Endothelial cell (in vitro differentiated cells): ENCODE measurements around the gene TRDN. TPM values are rescaled to one million over a fixed set of nuclear protein-coding genes. Genes with fewer than 3 reads are reported as not detected.

Experiments
- DNase-seq: peaks from one replicate; pipeline ENCODE4 v3.0.0; 2021; ENCODE audit warnings: low spot score
- H3K27ac Mint-ChIP-seq: one replicate; pipeline ENCODE4 v1.8.0; 2021; ENCODE audit warnings: mixed read lengths, inconsistent platforms; ENCODE audit not compliant: unreplicated experiment
- H3K27me3 Mint-ChIP-seq: one replicate; pipeline ENCODE4 v1.8.0; 2021; ENCODE audit warnings: mild to moderate bottlenecking, moderate library complexity, mixed read lengths, inconsistent platforms; ENCODE audit not compliant: unreplicated experiment
- H3K36me3 Mint-ChIP-seq: one replicate; pipeline ENCODE4 v1.8.0; 2021; ENCODE audit warnings: mild to moderate bottlenecking, low read depth, mixed read lengths, inconsistent platforms; ENCODE audit not compliant: unreplicated experiment
- H3K4me1 Mint-ChIP-seq: one replicate; pipeline ENCODE4 v1.8.0; 2021; ENCODE audit warnings: mild to moderate bottlenecking, mixed read lengths, inconsistent platforms; ENCODE audit not compliant: unreplicated experiment
- H3K4me3 Mint-ChIP-seq: one replicate; pipeline ENCODE4 v1.8.0; 2021; ENCODE audit warnings: mild to moderate bottlenecking, mixed read lengths, inconsistent platforms; ENCODE audit not compliant: unreplicated experiment
- H3K9me3 Mint-ChIP-seq: one replicate; pipeline ENCODE4 v1.8.0; 2021; ENCODE audit warnings: mixed read lengths, inconsistent platforms; ENCODE audit not compliant: unreplicated experiment
- total RNA-seq: library from RNA; stranded (reverse); fragmentation: NEBNext Ultra II Directional; extraction: Animal tissue kit (Norgen Biotek cat#: 25700); gene quantifications from one replicate; pipeline ENCODE4 v1.2.1, GENCODE V29; 2021; ENCODE audit not compliant: unreplicated experiment
- TF ChIP-seq, protein P1 (sequence below): fragments of 200-600 bp; sonication (generic); IDR thresholded peaks from one replicate; pipeline ENCODE4 v1.5.0; 2021; ENCODE audit warnings: antibody characterized with exemption; ENCODE audit not compliant: unreplicated experiment

TRDN gene
- total RNA-seq, 1 donor from 2014 or later: 9.1 TPM

DNA sequence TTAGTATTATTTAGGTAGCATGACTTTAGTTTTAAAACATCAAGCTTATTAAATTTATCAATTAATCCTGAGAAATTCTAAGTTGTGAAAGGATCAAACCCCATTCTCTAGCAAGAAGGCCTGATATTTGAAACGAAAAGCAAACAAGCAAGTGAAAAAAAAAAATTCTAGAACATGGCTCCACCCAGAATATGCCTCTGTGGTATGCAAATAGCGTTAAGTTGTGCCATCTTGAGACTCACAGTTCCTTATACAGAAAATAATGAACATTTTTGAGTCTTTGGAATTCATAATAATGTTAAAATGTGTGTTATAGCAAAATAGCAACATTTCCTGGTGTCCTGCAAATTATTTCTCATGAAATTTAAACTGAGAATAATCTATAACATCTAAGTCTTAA, 42.0 kb downstream of the TRDN start:
- TF ChIP-seq, protein P1, sequence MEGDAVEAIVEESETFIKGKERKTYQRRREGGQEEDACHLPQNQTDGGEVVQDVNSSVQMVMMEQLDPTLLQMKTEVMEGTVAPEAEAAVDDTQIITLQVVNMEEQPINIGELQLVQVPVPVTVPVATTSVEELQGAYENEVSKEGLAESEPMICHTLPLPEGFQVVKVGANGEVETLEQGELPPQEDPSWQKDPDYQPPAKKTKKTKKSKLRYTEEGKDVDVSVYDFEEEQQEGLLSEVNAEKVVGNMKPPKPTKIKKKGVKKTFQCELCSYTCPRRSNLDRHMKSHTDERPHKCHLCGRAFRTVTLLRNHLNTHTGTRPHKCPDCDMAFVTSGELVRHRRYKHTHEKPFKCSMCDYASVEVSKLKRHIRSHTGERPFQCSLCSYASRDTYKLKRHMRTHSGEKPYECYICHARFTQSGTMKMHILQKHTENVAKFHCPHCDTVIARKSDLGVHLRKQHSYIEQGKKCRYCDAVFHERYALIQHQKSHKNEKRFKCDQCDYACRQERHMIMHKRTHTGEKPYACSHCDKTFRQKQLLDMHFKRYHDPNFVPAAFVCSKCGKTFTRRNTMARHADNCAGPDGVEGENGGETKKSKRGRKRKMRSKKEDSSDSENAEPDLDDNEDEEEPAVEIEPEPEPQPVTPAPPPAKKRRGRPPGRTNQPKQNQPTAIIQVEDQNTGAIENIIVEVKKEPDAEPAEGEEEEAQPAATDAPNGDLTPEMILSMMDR: no peak
- Mint-ChIP-seq H3K36me3 (no peaks in the 10 kb centered on the region), H3K9me3 (no peaks in the 10 kb centered on the region), H3K27ac (no peak overlapping the region), H3K4me1 (no peaks in the 10 kb centered on the region), H3K27me3 (no peaks in the 10 kb centered on the region), H3K4me3 (no peak overlapping the region)
- no peak for DNase-seq

DNA sequence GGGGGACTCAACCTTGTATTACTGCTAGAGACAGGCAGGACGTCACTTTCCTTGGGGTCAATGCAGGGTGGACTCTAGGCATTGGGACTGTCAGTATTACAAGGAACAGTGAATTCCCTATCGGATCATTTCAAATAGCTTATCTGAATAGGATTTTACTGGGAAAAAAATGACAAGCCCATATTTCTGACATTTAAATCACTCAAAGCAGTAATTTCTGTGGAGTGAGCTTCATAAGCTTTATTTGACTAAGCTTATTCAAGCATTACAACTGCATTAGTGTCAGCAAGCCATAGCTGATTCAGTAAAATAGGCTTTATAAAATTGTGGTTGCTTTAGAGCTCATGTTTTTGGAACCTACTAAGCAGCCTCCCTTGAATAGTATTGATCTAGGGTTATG, 44.3 kb downstream of the TRDN start:
- Mint-ChIP-seq H3K27ac (no peak overlapping the region), H3K9me3 (no peaks in the 10 kb centered on the region), H3K4me3 (no peak overlapping the region), H3K4me1 (peaks cover 15% of the 10 kb centered on the region), H3K27me3 (peaks cover 1% of the 10 kb centered on the region), H3K36me3 (no peaks in the 10 kb centered on the region)
- no peak for DNase-seq
- TF ChIP-seq, protein P1: no peak

DNA sequence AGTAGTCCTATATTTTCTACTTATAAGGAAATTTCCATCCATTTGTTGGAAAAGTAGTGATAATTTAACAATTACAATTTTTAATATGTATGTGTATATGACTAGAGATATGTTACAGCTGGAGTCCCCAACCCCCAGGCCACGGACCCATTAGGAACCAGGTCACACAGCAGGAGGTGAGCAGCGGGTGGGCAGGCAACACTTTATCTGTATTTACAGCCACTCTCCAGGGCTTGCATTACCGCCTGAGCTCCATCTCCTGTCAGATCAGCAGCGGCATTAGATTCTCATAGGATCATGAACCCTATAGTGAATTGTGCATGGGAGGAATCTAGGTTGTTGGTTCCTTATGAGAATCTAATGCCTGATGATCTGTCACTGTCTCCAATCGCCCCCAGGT, 46.8 kb downstream of the TRDN start:
- Mint-ChIP-seq H3K36me3 (no peaks in the 10 kb centered on the region), H3K4me1 (peaks cover 28% of the 10 kb centered on the region), H3K27ac (no peak overlapping the region), H3K4me3 (no peak overlapping the region), H3K9me3 (no peaks in the 10 kb centered on the region), H3K27me3 (peaks cover 5% of the 10 kb centered on the region)
- TF ChIP-seq, protein P1: no peak
- no peak for DNase-seq

DNA sequence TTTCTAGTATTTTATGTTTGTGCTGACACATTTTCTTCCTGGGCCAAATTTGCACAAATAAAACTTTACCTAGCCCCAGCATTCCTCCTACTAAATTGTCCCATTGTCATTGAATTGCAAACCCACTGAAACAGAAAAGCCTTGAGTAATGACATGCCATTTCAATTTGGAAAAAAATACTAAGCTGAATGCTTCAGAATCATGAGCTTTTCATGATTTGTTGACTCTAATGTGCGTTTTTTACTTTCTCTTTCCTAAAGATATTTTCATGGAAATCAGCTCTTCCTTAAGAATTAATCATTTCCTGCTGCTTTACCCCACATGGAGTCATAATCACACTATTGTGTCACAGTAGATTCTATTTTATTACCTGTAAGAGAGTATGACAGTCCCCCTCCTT, 47.4 kb downstream of the TRDN start:
- H3K4me1 Mint-ChIP-seq: peaks cover 31% of the 10 kb centered on the region
- H3K4me3 Mint-ChIP-seq: no peak overlapping the region
- H3K27me3 Mint-ChIP-seq: peaks cover 5% of the 10 kb centered on the region
- TF ChIP-seq, protein P1: no peak
- DNase-seq: no peak
- no peak overlapping the region for H3K27ac Mint-ChIP-seq
- H3K36me3 Mint-ChIP-seq: no peaks in the 10 kb centered on the region
- no peaks in the 10 kb centered on the region for H3K9me3 Mint-ChIP-seq

DNA sequence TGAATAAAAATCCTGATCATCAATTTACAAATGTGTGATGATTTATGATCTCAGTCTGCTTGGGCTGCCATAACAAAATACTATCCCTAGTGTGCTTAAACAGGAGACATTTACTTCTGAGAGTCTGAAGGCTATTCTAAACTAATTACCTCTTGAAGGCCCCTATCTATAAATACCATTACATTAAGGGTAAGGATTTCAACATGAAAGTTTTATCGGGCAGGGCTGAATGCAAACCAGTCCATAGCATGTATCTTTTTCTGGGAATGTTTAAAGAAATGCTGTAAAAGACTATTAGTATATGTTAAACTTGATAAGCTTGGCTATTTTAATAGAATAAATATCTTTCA, 48.2 kb downstream of the TRDN start:
- H3K27ac Mint-ChIP-seq: peak overlapping the region; percentile 64
- H3K27me3 Mint-ChIP-seq: peaks cover 5% of the 10 kb centered on the region
- no peaks in the 10 kb centered on the region for H3K9me3 Mint-ChIP-seq
- H3K4me1 Mint-ChIP-seq: peaks cover 37% of the 10 kb centered on the region
- DNase-seq: no peak
- no peak overlapping the region for H3K4me3 Mint-ChIP-seq
- TF ChIP-seq, protein P1: no peak
- H3K36me3 Mint-ChIP-seq: no peaks in the 10 kb centered on the region
